Measurements from ENCODE around the gene IL22RA2. TPM values are rescaled to one million over a fixed set of nuclear protein-coding genes. Genes with fewer than 3 reads are reported as not detected.
"Not testable (repeated sequence)": the region's sequence is repeated elsewhere in the genome, so short reads cannot be mapped to it uniquely, and the experiment has no call there.

IL22RA2 gene
- total RNA-seq, 1 experiment from 2014 or later = not detected

GRCh38 chr6:137210903-137211302, 37.5 kb upstream of the IL22RA2 start:
- Histone ChIP-seq H3K27me3 (no peaks in the 10 kb centered on the region), H3K4me3 (no peak overlapping the region), H3K9me3 (replicated peaks) (0 out of 2 replicates have a peak, but pooled peaks cover 3% of the 10 kb centered on the region), H3K27ac (no peak overlapping the region), H3K36me3 (peaks cover 19% of the 10 kb centered on the region), H3K4me1 (no peaks in the 10 kb centered on the region)
- DNase-seq = no peak

- H3K27ac ChIP-seq = no peak overlapping the region
- no peaks in the 10 kb centered on the region for H3K4me1 ChIP-seq
- H3K27me3 ChIP-seq = no peaks in the 10 kb centered on the region
- H3K4me3 ChIP-seq = no peak overlapping the region
- 0 out of 2 replicates have a peak, but pooled peaks cover 3% of the 10 kb centered on the region for H3K9me3 ChIP-seq (replicated peaks)
- DNase-seq = no peak
- peaks cover 35% of the 10 kb centered on the region for H3K36me3 ChIP-seq
These were observed 34.8 kb upstream of the IL22RA2 start for GRCh38 chr6:137208279-137208678.

- not testable (repeated sequence) for H3K27ac ChIP-seq; DNase-seq; H3K27me3 ChIP-seq; H3K4me1 ChIP-seq; H3K9me3 ChIP-seq (replicated peaks); H3K4me3 ChIP-seq
- H3K36me3 ChIP-seq = peaks cover 35% of the 10 kb centered on the region
These were observed 34.0 kb upstream of the IL22RA2 start for GRCh38 chr6:137207457-137207856.

- H3K27ac ChIP-seq = no peak overlapping the region
- H3K27me3 ChIP-seq = no peaks in the 10 kb centered on the region
- no peak overlapping the region for H3K4me3 ChIP-seq
- 0 out of 2 replicates have a peak, but pooled peaks cover 3% of the 10 kb centered on the region for H3K9me3 ChIP-seq (replicated peaks)
- peaks cover 41% of the 10 kb centered on the region for H3K36me3 ChIP-seq
- H3K4me1 ChIP-seq = no peaks in the 10 kb centered on the region
- no peak for DNase-seq
These were observed 33.1 kb upstream of the IL22RA2 start for GRCh38 chr6:137206577-137206976.

- peaks cover 56% of the 10 kb centered on the region for H3K36me3 ChIP-seq
- H3K27ac ChIP-seq = no peak overlapping the region
- no peaks in the 10 kb centered on the region for H3K27me3 ChIP-seq
- no peaks in the 10 kb centered on the region for H3K9me3 ChIP-seq (replicated peaks)
- H3K4me1 ChIP-seq = no peaks in the 10 kb centered on the region
- H3K4me3 ChIP-seq = no peak overlapping the region
- no peak for DNase-seq
These were observed 29.8 kb upstream of the IL22RA2 start for GRCh38 chr6:137203256-137203655.

GRCh38 chr6:137202078-137202477, 28.6 kb upstream of the IL22RA2 start:
- H3K9me3 ChIP-seq (replicated peaks) = no peaks in the 10 kb centered on the region
- no peaks in the 10 kb centered on the region for H3K27me3 ChIP-seq
- H3K4me3 ChIP-seq = no peak overlapping the region
- no peak overlapping the region for H3K27ac ChIP-seq
- H3K4me1 ChIP-seq = no peaks in the 10 kb centered on the region
- peaks cover 67% of the 10 kb centered on the region for H3K36me3 ChIP-seq
- DNase-seq = no peak

- Histone ChIP-seq H3K4me3 (no peak overlapping the region), H3K27me3 (no peaks in the 10 kb centered on the region), H3K4me1 (no peaks in the 10 kb centered on the region), H3K27ac (no peak overlapping the region), H3K36me3 (peaks cover 61% of the 10 kb centered on the region), H3K9me3 (replicated peaks) (no peaks in the 10 kb centered on the region)
- no peak for DNase-seq
These were observed 27.6 kb upstream of the IL22RA2 start for GRCh38 chr6:137201006-137201405.

- Histone ChIP-seq H3K4me1 (no peaks in the 10 kb centered on the region), H3K36me3 (peaks cover 56% of the 10 kb centered on the region), H3K27ac (no peak overlapping the region), H3K27me3 (no peaks in the 10 kb centered on the region), H3K4me3 (no peak overlapping the region), H3K9me3 (replicated peaks) (no peaks in the 10 kb centered on the region)
- DNase-seq = no peak
These were observed 26.8 kb upstream of the IL22RA2 start for GRCh38 chr6:137200288-137200687.

- Histone ChIP-seq H3K27ac (no peak overlapping the region), H3K27me3 (no peaks in the 10 kb centered on the region), H3K36me3 (peaks cover 39% of the 10 kb centered on the region), H3K4me3 (no peak overlapping the region), H3K4me1 (no peaks in the 10 kb centered on the region), H3K9me3 (replicated peaks) (no peaks in the 10 kb centered on the region)
- no peak for DNase-seq
These were observed 24.5 kb upstream of the IL22RA2 start for GRCh38 chr6:137197684-137198645.

- Histone ChIP-seq H3K27me3 (no peaks in the 10 kb centered on the region), H3K4me3 (no peak overlapping the region), H3K9me3 (replicated peaks) (peaks cover 11% of the 10 kb centered on the region), H3K4me1 (no peaks in the 10 kb centered on the region; the same call in 1 of the 2 replicates), H3K27ac (no peak overlapping the region), H3K36me3 (peaks cover 13% of the 10 kb centered on the region)
- DNase-seq = no peak
These were observed 20.0 kb upstream of the IL22RA2 start for GRCh38 chr6:137193256-137194070.

- Histone ChIP-seq H3K36me3 (peaks cover 7% of the 10 kb centered on the region), H3K27ac (no peak overlapping the region), H3K27me3 (no peaks in the 10 kb centered on the region), H3K4me1 (no peaks in the 10 kb centered on the region; the same call in 1 of the 2 replicates), H3K4me3 (no peak overlapping the region), H3K9me3 (replicated peaks) (peaks cover 16% of the 10 kb centered on the region)
- DNase-seq = no peak
These were observed 19.4 kb upstream of the IL22RA2 start for GRCh38 chr6:137192821-137193220.

GRCh38 chr6:137191670-137192069, 18.2 kb upstream of the IL22RA2 start:
- no peak for DNase-seq
- H3K27me3 ChIP-seq = no peaks in the 10 kb centered on the region

GRCh38 chr6:137191236-137191635, 17.8 kb upstream of the IL22RA2 start:
- no peak for DNase-seq
- H3K4me1 ChIP-seq = no peaks in the 10 kb centered on the region; the same call in 1 of the 2 replicates
- H3K4me3 ChIP-seq = no peak overlapping the region
- no peaks in the 10 kb centered on the region for H3K36me3 ChIP-seq
- no peak overlapping the region for H3K27ac ChIP-seq
- peaks cover 25% of the 10 kb centered on the region for H3K9me3 ChIP-seq (replicated peaks)
- no peaks in the 10 kb centered on the region for H3K27me3 ChIP-seq

More at GRCh38 chr6:137191670-137192069, 18.2 kb upstream of the IL22RA2 start:
- H3K27ac ChIP-seq = no peak overlapping the region
- H3K4me1 ChIP-seq = no peaks in the 10 kb centered on the region; the same call in 1 of the 2 replicates
- H3K4me3 ChIP-seq = no peak overlapping the region
- H3K9me3 ChIP-seq (replicated peaks) = peaks cover 25% of the 10 kb centered on the region
- no peaks in the 10 kb centered on the region for H3K36me3 ChIP-seq

- no peaks in the 10 kb centered on the region for H3K27me3 ChIP-seq
- DNase-seq = no peak
These were observed 17.2 kb upstream of the IL22RA2 start for GRCh38 chr6:137190583-137191094.

More at GRCh38 chr6:137190583-137191094, 17.2 kb upstream of the IL22RA2 start:
- no peaks in the 10 kb centered on the region; the same call in 1 of the 2 replicates for H3K4me1 ChIP-seq
- no peak overlapping the region for H3K27ac ChIP-seq
- H3K36me3 ChIP-seq = no peaks in the 10 kb centered on the region
- peaks cover 25% of the 10 kb centered on the region for H3K9me3 ChIP-seq (replicated peaks)
- H3K4me3 ChIP-seq = no peak overlapping the region

All from SJCRH30 (cell line).